ENCODE measurements around the gene SGMS1.
"Not testable (repeated sequence)": the region's sequence is repeated elsewhere in the genome, so short reads cannot be mapped to it uniquely, and the experiment has no call there.

- TF ChIP-seq POLR2A (IDR thresholded peaks at IDR 0.05); CTCF (IDR thresholded peaks at IDR 0.05 in 8 of 11, conservative IDR thresholded peaks at IDR 0.05 in 3 of 11): not testable (repeated sequence)
Measured at GRCh38 chr10:50267877-50268276, 355.9 kb downstream of the SGMS1 start.
